ENCODE measurements around the gene RAB3IL1. TPM values are rescaled to one million over a fixed set of nuclear protein-coding genes. Genes with fewer than 3 reads are reported as not detected.
"Not testable (repeated sequence)": the region's sequence is repeated elsewhere in the genome, so short reads cannot be mapped to it uniquely, and the experiment has no call there.

The RAB3IL1 gene
- total RNA-seq, 1 donor from 2014 or later, result 10.6 TPM

DNA sequence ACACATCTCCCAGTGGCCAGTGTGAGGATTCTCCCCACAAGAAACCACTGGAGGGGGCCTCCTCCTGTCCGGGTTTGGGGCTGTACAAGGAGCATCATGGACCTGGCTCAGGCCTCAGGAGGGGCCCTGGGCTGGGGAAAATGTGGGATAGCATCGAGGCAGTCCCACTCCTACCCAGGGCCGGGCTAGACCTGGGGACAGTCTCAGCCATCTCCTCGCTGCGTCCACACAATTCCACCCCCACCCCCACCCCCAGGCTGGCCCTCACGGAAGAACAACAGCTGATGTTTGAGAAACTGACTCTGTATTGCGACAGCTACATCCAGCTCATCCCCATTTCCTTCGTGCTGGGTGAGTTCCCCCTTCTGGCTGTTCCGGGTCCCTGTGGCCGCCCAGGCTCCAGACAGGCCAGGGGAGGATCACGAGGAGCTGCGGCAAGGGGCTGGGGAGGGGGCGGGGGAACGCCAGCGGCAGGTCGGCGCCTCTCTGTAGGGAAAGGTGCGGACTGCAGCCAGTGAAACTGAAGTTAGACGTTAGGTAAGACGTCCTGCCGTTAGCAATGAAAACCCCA is 37.6 kb upstream of the RAB3IL1 start:
- no peak for TF ChIP-seq CTCF (IDR thresholded peaks at IDR 0.05; ENCODE audit: unreplicated experiment)
- Mint-ChIP-seq H3K4me1 (peaks cover 5% of the 10 kb centered on the region), H3K4me3 (peak overlapping the region; percentile 57), H3K36me3 (peaks cover 5% of the 10 kb centered on the region), H3K9me3 (no peaks in the 10 kb centered on the region), H3K27ac (peak overlapping the region; percentile 25), H3K27me3 (ENCODE audit: low read depth) (no peaks in the 10 kb centered on the region)
- DNase-seq (ENCODE audit: low spot score in 2 of 2, unreplicated experiment in 2 of 2), result peak in 1 of 2 experiments; percentile 47

DNA sequence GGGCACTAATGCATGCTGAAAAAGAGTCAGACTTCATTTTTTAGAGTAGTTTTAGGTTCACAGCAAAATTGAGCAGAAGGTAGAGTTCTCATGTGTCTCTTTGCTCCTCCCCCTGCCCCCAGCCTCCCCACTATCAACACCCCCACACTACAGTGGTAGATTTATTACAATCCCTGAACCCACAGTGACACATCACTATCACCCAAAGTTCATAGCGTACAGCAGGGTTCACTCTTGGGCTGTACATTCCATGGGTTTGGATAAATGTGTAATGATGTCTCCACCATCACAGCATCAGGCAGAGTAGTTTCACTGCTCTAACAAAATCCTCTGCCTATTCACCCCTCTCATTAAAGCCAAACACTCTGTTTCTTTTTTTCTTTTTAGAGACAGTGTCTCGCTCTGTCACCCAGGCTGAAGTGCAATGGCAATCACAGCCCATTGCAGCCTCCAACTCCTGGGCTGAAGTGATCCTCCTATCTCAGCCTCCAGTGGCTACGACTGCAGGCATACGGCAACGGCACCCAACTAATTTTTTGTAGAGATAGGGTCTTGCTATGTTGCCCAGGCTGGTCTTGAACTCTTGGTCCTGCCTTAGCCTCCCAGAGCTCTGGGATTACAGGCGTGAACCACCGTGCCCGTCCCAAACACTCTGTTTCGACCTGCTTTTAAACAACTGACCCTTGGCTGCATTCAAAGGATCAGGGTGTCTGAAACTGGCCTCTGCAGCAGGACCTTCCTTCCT is 36.9 kb upstream of the RAB3IL1 start:
- no peak overlapping the region for H3K4me3 Mint-ChIP-seq
- H3K4me1 Mint-ChIP-seq, result peaks cover 12% of the 10 kb centered on the region
- TF ChIP-seq CTCF (IDR thresholded peaks at IDR 0.05; ENCODE audit: unreplicated experiment), result no peak

GRCh38 chr11:61953632-61954031 is 36.3 kb upstream of the RAB3IL1 start:
- not testable (repeated sequence) for H3K27ac Mint-ChIP-seq; DNase-seq (ENCODE audit: low spot score in 2 of 2, unreplicated experiment in 2 of 2); H3K9me3 Mint-ChIP-seq; H3K27me3 Mint-ChIP-seq (ENCODE audit: low read depth); H3K36me3 Mint-ChIP-seq; H3K4me3 Mint-ChIP-seq
- H3K4me1 Mint-ChIP-seq, result peaks cover 16% of the 10 kb centered on the region

More for the DNA sequence above, 36.9 kb upstream of the RAB3IL1 start:
- H3K36me3 Mint-ChIP-seq, result peaks cover 5% of the 10 kb centered on the region
- peak overlapping the region; percentile 25 for H3K27ac Mint-ChIP-seq
- no peaks in the 10 kb centered on the region for H3K27me3 Mint-ChIP-seq (ENCODE audit: low read depth)
- H3K9me3 Mint-ChIP-seq, result no peaks in the 10 kb centered on the region
- no peak for DNase-seq (ENCODE audit: low spot score in 2 of 2, unreplicated experiment in 2 of 2)

DNA sequence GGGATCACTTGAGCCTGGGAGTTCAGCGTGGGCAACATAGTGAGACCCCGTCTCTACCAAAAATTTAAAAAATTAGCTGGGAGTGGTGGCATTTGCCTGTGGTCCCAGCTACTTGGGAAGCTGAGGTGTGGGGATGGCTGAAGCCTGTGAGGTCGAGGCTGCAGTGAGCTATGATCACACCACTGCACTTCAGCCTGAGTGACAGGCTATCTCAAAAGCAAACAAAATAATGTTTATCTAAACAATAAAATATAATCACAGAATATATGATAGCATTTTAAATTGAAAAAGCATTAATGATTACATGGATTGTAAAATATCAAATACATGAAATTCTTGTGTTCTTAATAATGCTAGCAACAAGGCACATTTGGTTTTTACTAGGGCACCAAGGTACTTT is 35.5 kb upstream of the RAB3IL1 start:
- Mint-ChIP-seq H3K27ac (no peak overlapping the region), H3K4me1 (peaks cover 16% of the 10 kb centered on the region), H3K27me3 (ENCODE audit: low read depth) (no peaks in the 10 kb centered on the region), H3K4me3 (no peak overlapping the region), H3K9me3 (no peaks in the 10 kb centered on the region), H3K36me3 (no peaks in the 10 kb centered on the region)
- TF ChIP-seq CTCF (IDR thresholded peaks at IDR 0.05; ENCODE audit: unreplicated experiment), result no peak
- DNase-seq (ENCODE audit: low spot score in 2 of 2, unreplicated experiment in 2 of 2), result peak in 1 of 2 experiments; percentile 6

DNA sequence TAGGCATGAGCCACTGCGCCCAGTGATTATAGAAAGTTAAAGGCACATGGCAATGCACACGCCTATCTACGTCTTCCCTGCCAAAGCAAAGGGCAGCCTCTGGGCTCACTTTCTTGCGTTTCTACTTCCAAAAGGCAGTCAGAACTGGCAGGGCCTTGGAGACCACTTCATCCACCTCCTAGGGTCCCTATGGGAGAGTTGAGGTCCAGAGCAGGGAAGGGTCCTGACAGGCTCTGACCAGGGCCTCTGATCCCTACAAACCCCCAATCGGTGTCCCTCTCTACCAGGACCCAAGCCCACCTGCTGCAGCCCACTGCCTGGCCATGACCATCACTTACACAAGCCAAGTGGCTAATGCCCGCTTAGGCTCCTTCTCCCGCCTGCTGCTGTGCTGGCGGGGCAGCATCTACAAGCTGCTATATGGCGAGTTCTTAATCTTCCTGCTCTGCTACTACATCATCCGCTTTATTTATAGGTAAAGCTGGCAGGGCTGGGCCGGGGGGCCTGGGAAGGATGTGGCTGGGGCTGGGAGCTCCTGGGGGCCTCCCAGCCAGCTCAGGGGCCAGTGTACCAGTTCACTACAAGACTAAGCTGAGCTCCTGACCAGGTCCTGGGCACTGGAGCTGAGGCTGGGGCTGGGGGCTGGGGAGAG is 34.2 kb upstream of the RAB3IL1 start:
- no peak for TF ChIP-seq CTCF (IDR thresholded peaks at IDR 0.05; ENCODE audit: unreplicated experiment)
- no peak overlapping the region for H3K4me3 Mint-ChIP-seq
- H3K9me3 Mint-ChIP-seq, result no peaks in the 10 kb centered on the region
- peaks cover 24% of the 10 kb centered on the region for H3K4me1 Mint-ChIP-seq
- no peak for DNase-seq (ENCODE audit: low spot score in 2 of 2, unreplicated experiment in 2 of 2)
- H3K36me3 Mint-ChIP-seq, result no peaks in the 10 kb centered on the region
- H3K27ac Mint-ChIP-seq, result no peak overlapping the region
- H3K27me3 Mint-ChIP-seq (ENCODE audit: low read depth), result no peaks in the 10 kb centered on the region

GRCh38 chr11:61950035-61950547 is 32.7 kb upstream of the RAB3IL1 start, which contains the start of gene BEST1:
Gene BEST1, plus strand, starts transcription at chr11:61950351. Its CDS starts 1,456 bp downstream, at chr11:61951807.
- no peaks in the 10 kb centered on the region for H3K9me3 Mint-ChIP-seq
- H3K27ac Mint-ChIP-seq, result peak within 1 kb of the TSS; percentile 86
- no peaks in the 10 kb centered on the region for H3K27me3 Mint-ChIP-seq (ENCODE audit: low read depth)
- no peaks in the 10 kb centered on the region for H3K36me3 Mint-ChIP-seq
- TF ChIP-seq CTCF (IDR thresholded peaks at IDR 0.05; ENCODE audit: unreplicated experiment), result no peak
- no peak for DNase-seq (ENCODE audit: low spot score in 2 of 2, unreplicated experiment in 2 of 2)
- no peak within 1 kb of the TSS for H3K4me3 Mint-ChIP-seq
- peaks cover 24% of the 10 kb centered on the region for H3K4me1 Mint-ChIP-seq

All from mesothelial cell of epicardium (in vitro differentiated cells).